Type B pancreatic cell (in vitro differentiated cells): ENCODE results near the gene GNG3. TPM values are rescaled to one million over a fixed set of nuclear protein-coding genes. Genes with fewer than 3 reads are reported as not detected.
"Not testable (repeated sequence)": the region's sequence is repeated elsewhere in the genome, so short reads cannot be mapped to it uniquely, and the experiment has no call there.

Experiments
- DNase-seq: peaks from one replicate; pipeline ENCODE4 v3.0.0; 2021; ENCODE audit warnings: mixed read lengths; ENCODE audit not compliant: unreplicated experiment; ENCODE audit errors: extremely low spot score
- H3K27ac Mint-ChIP-seq: 2 replicates; pipeline ENCODE4 v1.8.0; 2021; ENCODE audit warnings: mild to moderate bottlenecking, mixed read lengths
- H3K27me3 Mint-ChIP-seq: 2 replicates; pipeline ENCODE4 v1.8.0; 2021; ENCODE audit warnings: mixed read lengths
- H3K36me3 Mint-ChIP-seq: 2 replicates; pipeline ENCODE4 v1.8.0; 2021; ENCODE audit warnings: mixed read lengths
- H3K4me1 Mint-ChIP-seq: one replicate; pipeline ENCODE4 v1.8.0; 2021; ENCODE audit warnings: mixed read lengths; ENCODE audit not compliant: unreplicated experiment
- H3K4me3 Mint-ChIP-seq: 2 replicates; pipeline ENCODE4 v1.8.0; 2021; ENCODE audit warnings: mild to moderate bottlenecking, mixed read lengths
- H3K9me3 Mint-ChIP-seq: 2 replicates; pipeline ENCODE4 v1.8.0; 2021; ENCODE audit warnings: mixed read lengths
- total RNA-seq: library from RNA; stranded (reverse); gene quantifications from 2 replicates; pipeline ENCODE4 v1.2.1, GENCODE V29; 2021; ENCODE audit warnings: low replicate concordance
- TF ChIP-seq, protein P1 (sequence below): fragments of 200-600 bp; sonication (generic); conservative IDR thresholded peaks from 2 replicates; pipeline ENCODE4 v1.5.0; 2021; ENCODE audit warnings: antibody characterized with exemption, mild to moderate bottlenecking

The GNG3 gene
- total RNA-seq, 1 donor from 2014 or later, result 4.7 TPM

DNA sequence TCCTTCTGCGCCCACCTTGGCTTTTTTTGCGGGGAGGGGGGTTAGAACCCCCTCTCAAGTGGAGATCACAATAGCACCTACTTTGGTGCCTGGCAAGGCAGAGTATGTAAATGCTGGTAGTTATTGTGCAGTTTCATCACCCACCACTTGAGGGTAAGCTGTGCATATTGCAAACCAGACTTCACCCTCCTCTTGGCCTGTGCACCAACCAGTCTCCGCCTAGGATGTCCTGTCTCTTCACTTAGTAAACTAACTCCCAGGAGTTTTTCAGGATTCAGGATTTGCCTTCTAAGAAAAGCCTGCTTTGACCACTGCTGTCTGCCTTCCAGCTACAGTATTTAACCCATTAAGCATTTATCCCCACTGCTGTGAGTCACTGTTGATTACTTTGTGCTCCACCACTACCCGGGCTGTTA lies 26.6 kb upstream of the GNG3 start:
- Mint-ChIP-seq H3K27ac (peak overlapping the region; percentile 68), H3K27me3 (no peaks in the 10 kb centered on the region), H3K4me1 (peaks cover 28% of the 10 kb centered on the region), H3K36me3 (peaks cover 5% of the 10 kb centered on the region), H3K4me3 (peak overlapping the region; percentile 80), H3K9me3 (no peaks in the 10 kb centered on the region)
- TF ChIP-seq, protein P1, sequence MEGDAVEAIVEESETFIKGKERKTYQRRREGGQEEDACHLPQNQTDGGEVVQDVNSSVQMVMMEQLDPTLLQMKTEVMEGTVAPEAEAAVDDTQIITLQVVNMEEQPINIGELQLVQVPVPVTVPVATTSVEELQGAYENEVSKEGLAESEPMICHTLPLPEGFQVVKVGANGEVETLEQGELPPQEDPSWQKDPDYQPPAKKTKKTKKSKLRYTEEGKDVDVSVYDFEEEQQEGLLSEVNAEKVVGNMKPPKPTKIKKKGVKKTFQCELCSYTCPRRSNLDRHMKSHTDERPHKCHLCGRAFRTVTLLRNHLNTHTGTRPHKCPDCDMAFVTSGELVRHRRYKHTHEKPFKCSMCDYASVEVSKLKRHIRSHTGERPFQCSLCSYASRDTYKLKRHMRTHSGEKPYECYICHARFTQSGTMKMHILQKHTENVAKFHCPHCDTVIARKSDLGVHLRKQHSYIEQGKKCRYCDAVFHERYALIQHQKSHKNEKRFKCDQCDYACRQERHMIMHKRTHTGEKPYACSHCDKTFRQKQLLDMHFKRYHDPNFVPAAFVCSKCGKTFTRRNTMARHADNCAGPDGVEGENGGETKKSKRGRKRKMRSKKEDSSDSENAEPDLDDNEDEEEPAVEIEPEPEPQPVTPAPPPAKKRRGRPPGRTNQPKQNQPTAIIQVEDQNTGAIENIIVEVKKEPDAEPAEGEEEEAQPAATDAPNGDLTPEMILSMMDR, result peak; percentile 64
- DNase-seq, result no peak

DNA sequence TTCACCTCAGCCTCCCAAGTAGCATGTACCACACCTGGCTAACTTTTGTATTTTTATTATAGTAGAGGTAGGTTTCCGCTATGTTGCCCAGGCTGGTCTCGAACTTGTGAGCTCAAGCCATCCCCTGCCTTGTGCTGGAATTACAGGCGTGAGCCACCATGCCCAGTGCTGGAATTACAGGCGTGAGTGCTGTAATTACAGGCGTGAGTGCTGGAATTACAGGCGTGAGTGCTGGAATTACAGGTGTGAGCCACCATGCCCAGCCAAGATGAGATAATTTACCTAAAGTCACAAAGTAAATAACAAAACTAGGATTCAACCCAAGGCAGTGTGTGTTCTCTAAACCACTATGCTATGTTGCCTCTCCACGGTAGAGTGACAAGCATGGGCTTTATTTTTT lies 25.0 kb upstream of the GNG3 start:
- TF ChIP-seq, protein P1, result no peak
- no peak for DNase-seq
- H3K27ac Mint-ChIP-seq, result no peak overlapping the region
- no peaks in the 10 kb centered on the region for H3K27me3 Mint-ChIP-seq
- no peaks in the 10 kb centered on the region for H3K36me3 Mint-ChIP-seq
- H3K4me1 Mint-ChIP-seq, result peaks cover 21% of the 10 kb centered on the region
- H3K9me3 Mint-ChIP-seq, result no peaks in the 10 kb centered on the region
- no peak overlapping the region for H3K4me3 Mint-ChIP-seq

DNA sequence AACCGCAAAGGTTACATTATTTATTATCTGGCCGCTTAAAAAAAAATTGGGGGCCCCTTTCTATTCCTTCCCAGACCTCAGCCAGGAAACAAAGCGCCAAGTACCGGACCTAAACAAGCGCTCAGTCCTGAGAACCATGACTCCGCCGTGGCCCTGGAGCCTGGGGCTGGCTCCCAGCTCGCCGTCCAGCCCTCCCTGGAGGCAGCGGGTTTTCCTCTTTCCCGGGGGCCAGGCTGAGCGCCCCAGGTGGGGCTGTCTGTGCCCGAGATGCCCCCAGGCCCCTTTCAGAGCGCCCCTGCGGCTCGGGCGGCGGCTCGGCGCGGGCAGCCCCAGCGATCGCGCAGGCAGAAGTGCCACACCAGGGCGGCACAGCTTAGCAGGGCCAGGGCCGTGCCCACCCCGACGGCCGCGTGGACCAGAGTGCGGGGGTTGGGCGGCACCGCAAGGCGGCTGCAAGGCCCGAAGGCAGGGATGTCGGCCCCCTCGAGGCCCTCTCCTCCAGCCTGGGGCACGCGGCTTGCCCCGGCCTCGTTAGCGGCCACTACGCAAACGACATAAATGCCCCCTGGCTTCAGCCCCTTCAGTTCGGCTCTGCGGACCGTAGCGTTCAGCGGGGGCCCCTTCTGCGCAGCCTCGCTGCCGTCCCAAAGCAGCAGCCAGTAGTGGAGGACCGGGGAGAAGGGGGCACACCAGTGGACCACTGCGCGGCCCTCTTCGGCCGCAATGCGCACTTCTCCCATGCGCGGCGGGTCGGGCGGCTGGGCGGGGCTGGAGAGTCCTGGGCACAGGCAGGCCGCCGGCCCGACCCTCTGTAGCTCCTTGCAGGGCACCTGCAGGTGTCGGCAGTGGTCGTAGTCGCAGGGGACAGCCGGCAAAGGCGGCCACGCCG lies 19.7 kb upstream of the GNG3 start:
- Mint-ChIP-seq H3K9me3 (no peaks in the 10 kb centered on the region), H3K4me1 (peaks cover 9% of the 10 kb centered on the region), H3K27me3 (no peaks in the 10 kb centered on the region), H3K4me3 (no peak overlapping the region), H3K27ac (no peak overlapping the region), H3K36me3 (peaks cover 10% of the 10 kb centered on the region)
- DNase-seq, result no peak
- TF ChIP-seq, protein P1, result no peak

DNA sequence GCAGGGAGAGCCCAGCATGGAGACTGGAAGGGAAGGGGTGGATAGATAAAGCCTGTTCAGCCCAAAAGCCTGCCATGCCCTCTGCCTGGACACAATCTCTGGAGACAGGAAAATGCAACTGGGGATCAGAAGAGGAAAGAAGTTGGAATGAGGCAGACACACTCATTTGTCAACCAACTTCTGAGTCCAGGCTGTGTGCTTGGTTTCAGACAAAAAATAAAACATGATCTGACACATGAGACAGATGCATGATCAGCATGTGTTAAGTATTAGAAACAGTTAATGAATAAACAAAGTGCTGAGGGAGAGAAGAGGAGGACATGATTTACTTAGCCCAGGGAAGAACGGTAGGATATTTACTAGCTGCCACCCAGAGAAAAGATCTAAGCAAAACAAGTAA lies 19.0 kb upstream of the GNG3 start:
- TF ChIP-seq, protein P1, result no peak
- no peak overlapping the region for H3K4me3 Mint-ChIP-seq

DNA sequence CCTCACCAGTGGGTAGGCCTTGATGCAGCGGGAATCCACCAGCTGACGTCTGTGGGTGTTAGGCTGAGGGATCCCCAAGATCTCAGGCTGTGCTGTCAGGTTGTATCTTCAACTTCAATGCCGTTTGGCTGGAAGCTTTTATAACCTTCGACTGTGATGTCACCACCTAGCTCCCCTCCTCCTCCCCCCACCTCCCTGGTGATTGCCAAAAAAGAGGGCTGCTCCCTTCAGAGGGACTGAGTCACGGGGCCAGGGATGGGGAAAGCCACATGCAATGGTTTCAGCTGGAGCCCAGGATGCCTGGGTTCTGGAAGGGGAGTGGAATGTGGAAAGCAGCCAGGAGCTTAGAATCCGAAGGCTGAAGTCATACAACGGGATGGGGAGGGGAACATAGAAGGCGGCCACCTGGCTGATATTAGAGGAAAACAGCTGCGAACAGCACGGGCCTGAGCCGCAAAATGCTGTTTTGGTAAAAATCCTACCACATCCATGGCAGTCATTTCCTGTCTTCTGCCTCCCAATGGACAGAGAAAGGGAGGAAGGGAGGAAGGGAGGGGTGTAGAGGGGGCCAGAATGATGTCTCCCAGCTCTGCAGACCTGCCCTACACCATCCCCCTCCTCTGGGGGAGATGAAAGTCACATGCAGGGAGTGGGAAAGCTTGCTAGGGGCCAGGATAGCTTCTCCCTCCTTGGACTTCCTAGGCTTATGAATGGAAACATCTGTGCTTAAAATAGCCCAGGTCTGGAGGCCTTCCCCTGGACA lies 17.9 kb upstream of the GNG3 start, which contains the start of gene LRRN4CL:
TSS of gene LRRN4CL (minus strand) at position 110 of the 763 bp plus-strand sequence. CDS start 1,022 bp downstream, outside the sequence.
- DNase-seq, result no peak
- H3K4me3 Mint-ChIP-seq, result peak within 1 kb of the TSS; percentile 58
- peaks cover 10% of the 10 kb centered on the region for H3K4me1 Mint-ChIP-seq
- H3K9me3 Mint-ChIP-seq, result no peaks in the 10 kb centered on the region
- peaks cover 15% of the 10 kb centered on the region for H3K36me3 Mint-ChIP-seq
- H3K27me3 Mint-ChIP-seq, result no peaks in the 10 kb centered on the region
- TF ChIP-seq, protein P1, result no peak
- H3K27ac Mint-ChIP-seq, result peak within 1 kb of the TSS; percentile 29

More for the DNA sequence above, 19.0 kb upstream of the GNG3 start:
- peaks cover 13% of the 10 kb centered on the region for H3K36me3 Mint-ChIP-seq
- no peak overlapping the region for H3K27ac Mint-ChIP-seq
- no peak for DNase-seq
- H3K9me3 Mint-ChIP-seq, result no peaks in the 10 kb centered on the region
- no peaks in the 10 kb centered on the region for H3K27me3 Mint-ChIP-seq
- peaks cover 9% of the 10 kb centered on the region for H3K4me1 Mint-ChIP-seq

DNA sequence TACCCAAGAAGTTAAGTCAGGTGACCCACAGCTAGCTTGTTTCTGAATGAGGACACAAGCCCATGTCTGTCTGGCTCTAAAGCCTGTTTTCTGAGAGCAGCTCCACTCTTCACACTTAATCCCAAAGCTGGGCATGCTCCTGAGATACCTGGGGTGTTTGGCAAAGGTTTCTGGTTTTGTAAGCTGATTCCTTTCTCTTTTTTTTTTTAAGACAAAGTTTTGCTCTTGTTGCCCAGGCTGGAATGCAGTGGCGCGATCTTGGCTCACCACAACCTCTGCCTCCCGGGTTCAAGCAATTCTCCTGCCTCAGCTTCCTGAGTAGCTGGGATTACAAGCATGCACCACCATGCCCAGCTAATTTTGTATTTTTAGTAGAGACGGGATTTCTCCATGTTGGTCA lies 13.9 kb upstream of the GNG3 start:
- H3K4me3 Mint-ChIP-seq, H3K27ac Mint-ChIP-seq, H3K27me3 Mint-ChIP-seq, DNase-seq, H3K9me3 Mint-ChIP-seq: not testable (repeated sequence)
- Mint-ChIP-seq H3K36me3 (peaks cover 24% of the 10 kb centered on the region), H3K4me1 (peaks cover 11% of the 10 kb centered on the region)
